Keratinocyte (primary cell): ENCODE results near the gene THTPA. TPM values are rescaled to one million over a fixed set of nuclear protein-coding genes. Genes with fewer than 3 reads are reported as not detected.

Source experiments
- DNase-seq: peaks from one replicate; pipeline ENCODE4 v3.0.0-alpha.2; 2011; ENCODE audit warnings: low read depth, missing footprints, low spot score
- FAIRE-seq: peaks from 2 replicates; lab custom pipeline; 2011; peaks lifted over from hg19 to GRCh38; lab: Jason Lieb, UNC
- H2AFZ ChIP-seq: 2 replicates; pipeline ENCODE4 v1.6.0; 2012; ENCODE audit warnings: low read length, control low read depth, inconsistent platforms; ENCODE audit not compliant: control insufficient read depth
- H3K27ac ChIP-seq: 2 replicates; pipeline ENCODE4 v1.5.1; 2011; ENCODE audit warnings: low read length; ENCODE audit not compliant: control insufficient read depth, insufficient read depth
- H3K27me3 ChIP-seq: 3 replicates; pipeline ENCODE4 v1.6.0; 2011; ENCODE audit warnings: low read length; ENCODE audit not compliant: control insufficient read depth, insufficient read depth; ENCODE audit errors: extremely low read depth
- H3K36me3 ChIP-seq, 2 experiments: 2 replicates in 1 of 2; 3 replicates in 1 of 2; pipeline ENCODE4 v1.5.1; 2011; ENCODE audit warnings: low read length in 2 of 2, mild to moderate bottlenecking in 1 of 2; ENCODE audit not compliant: control insufficient read depth in 2 of 2, insufficient read depth in 2 of 2; ENCODE audit errors: extremely low read depth in 1 of 2
- H3K4me1 ChIP-seq: 3 replicates; pipeline ENCODE4 v1.5.1; 2011; ENCODE audit warnings: low read length; ENCODE audit not compliant: control insufficient read depth, insufficient read depth; ENCODE audit errors: extremely low read depth
- H3K4me2 ChIP-seq: 3 replicates; pipeline ENCODE4 v1.6.0; 2011; ENCODE audit warnings: low read depth, low read length; ENCODE audit not compliant: control insufficient read depth, insufficient read depth; ENCODE audit errors: extremely low read depth
- H3K4me3 ChIP-seq, 3 experiments: fragments of 200-600 bp in 1 of 3; sonication (generic) in 1 of 3; 2 replicates in 2 of 3; 3 replicates in 1 of 3; pipeline ENCODE4 v1.5.1; 2011 to 2016; ENCODE audit warnings: low read length in 3 of 3, mild to moderate bottlenecking in 3 of 3, control low read depth in 2 of 3, inconsistent platforms in 1 of 3, low read depth in 1 of 3, mixed read lengths in 1 of 3, mixed run types in 1 of 3, moderate library complexity in 1 of 3; ENCODE audit not compliant: control insufficient read depth in 2 of 3, insufficient read depth in 2 of 3; ENCODE audit errors: extremely low read depth in 1 of 3
- H3K79me2 ChIP-seq: 2 replicates; pipeline ENCODE4 v1.6.0; 2012; ENCODE audit warnings: low read length; ENCODE audit not compliant: control insufficient read depth, insufficient read depth
- H3K9ac ChIP-seq: 3 replicates; pipeline ENCODE4 v1.6.0; 2011; ENCODE audit warnings: low read length; ENCODE audit not compliant: control insufficient read depth, insufficient read depth; ENCODE audit errors: extremely low read depth
- H3K9me1 ChIP-seq: 3 replicates; pipeline ENCODE4 v1.6.0; 2011; ENCODE audit warnings: low read length; ENCODE audit not compliant: control insufficient read depth, insufficient read depth; ENCODE audit errors: extremely low read depth
- H3K9me3 ChIP-seq: 2 replicates; pipeline ENCODE4 v1.5.1; 2012; ENCODE audit warnings: low read depth, low read length; ENCODE audit not compliant: control insufficient read depth
- H4K20me1 ChIP-seq: 3 replicates; pipeline ENCODE4 v1.6.0; 2011; ENCODE audit warnings: low read length; ENCODE audit not compliant: control insufficient read depth, insufficient read depth; ENCODE audit errors: extremely low read depth
- EZH2 ChIP-seq: IDR thresholded peaks from one replicate; pipeline ENCODE4 v1.6.1; 2012; ENCODE audit warnings: inconsistent platforms, mild to moderate bottlenecking, low read length, moderate library complexity
- dilution Hi-C: fragments of 300-500 bp; cut with MboI; formaldehyde crosslinking; loops from one replicate; pipeline ENCODE4 v1.7.0; 2020; ENCODE audit warnings: low sequenced_read_pairs; ENCODE audit not compliant: extremely low pct_ligation_motif_present
- polyA plus RNA-seq, 5 experiments: library from polyadenylated mRNA; depleted of rRNA in 3 of 5; stranded (reverse) in 3 of 5; stranded (forward) in 1 of 5; unstranded in 1 of 5; fragments of >200 nt; gene quantifications; 1 replicate in 1 of 5; 2 replicates in 3 of 5; 3 replicates in 1 of 5; pipeline versions ENCODE4 v1.2.1 to v1.2.3, GENCODE V29; 2011 to 2012; ENCODE audit warnings: missing spikeins in 2 of 5, low read depth in 1 of 5, low replicate concordance in 1 of 5
- TF ChIP-seq, protein P1 (sequence below), 3 experiments: IDR thresholded peaks in 1 of 3; conservative IDR thresholded peaks in 1 of 3; optimal IDR thresholded peaks in 1 of 3; 2 replicates in 2 of 3; 3 replicates in 1 of 3; pipeline versions ENCODE3 to v1.5.1; 2011; ENCODE audit warnings: low read length in 3 of 3, mild to moderate bottlenecking in 3 of 3, moderate library complexity in 2 of 3, control low read depth in 1 of 3, inconsistent platforms in 1 of 3; ENCODE audit not compliant: insufficient read depth in 2 of 3; ENCODE audit errors: extremely low read depth in 1 of 3

THTPA gene
- polyA plus RNA-seq, 1 donor (not counting 4 experiments of a cell fraction or from before 2014, with no cell fraction given) = 3.2 TPM

DNA sequence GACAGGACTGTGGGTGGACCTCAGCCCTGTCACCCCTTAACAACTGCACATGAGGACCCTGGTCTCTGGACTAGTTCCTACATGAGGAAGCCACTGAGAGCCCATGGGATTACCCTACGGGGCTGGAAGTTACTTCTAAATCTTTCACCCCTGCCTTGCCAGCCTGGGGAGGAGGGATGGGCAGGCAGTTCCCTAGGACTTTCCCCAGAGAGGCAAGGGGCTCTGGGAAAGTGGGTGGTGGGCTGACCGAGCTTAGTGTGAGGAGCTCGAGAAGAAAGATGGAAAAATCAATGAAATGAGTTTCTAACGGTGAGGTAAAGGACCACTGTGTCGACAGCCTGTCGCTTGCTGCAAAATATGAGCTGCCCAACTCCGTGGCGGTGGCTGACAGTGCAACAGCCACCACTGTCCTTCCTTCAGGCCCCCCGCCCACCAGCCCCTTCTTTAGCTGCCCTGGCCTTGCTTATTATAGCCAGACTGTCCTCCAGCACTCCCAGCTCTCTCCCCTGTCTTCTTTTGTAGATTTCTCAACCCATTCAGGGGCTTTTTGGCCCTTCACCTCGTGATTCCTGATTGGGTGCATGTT, 9.5 kb upstream of the THTPA start:
- TF ChIP-seq, protein P1, sequence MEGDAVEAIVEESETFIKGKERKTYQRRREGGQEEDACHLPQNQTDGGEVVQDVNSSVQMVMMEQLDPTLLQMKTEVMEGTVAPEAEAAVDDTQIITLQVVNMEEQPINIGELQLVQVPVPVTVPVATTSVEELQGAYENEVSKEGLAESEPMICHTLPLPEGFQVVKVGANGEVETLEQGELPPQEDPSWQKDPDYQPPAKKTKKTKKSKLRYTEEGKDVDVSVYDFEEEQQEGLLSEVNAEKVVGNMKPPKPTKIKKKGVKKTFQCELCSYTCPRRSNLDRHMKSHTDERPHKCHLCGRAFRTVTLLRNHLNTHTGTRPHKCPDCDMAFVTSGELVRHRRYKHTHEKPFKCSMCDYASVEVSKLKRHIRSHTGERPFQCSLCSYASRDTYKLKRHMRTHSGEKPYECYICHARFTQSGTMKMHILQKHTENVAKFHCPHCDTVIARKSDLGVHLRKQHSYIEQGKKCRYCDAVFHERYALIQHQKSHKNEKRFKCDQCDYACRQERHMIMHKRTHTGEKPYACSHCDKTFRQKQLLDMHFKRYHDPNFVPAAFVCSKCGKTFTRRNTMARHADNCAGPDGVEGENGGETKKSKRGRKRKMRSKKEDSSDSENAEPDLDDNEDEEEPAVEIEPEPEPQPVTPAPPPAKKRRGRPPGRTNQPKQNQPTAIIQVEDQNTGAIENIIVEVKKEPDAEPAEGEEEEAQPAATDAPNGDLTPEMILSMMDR (optimal IDR thresholded peaks at IDR 0.05 in 1 of 3, IDR thresholded peaks at IDR 0.05 in 1 of 3, conservative IDR thresholded peaks at IDR 0.05 in 1 of 3; ENCODE audit: extremely low read depth in 1 of 3, insufficient read depth in 2 of 3, low read length in 3 of 3) = no peak
- no peak for TF ChIP-seq EZH2
- no peaks in the 10 kb centered on the region for H3K36me3 ChIP-seq
- DNase-seq = no peak
- H3K4me3 ChIP-seq = no peak overlapping the region
- peaks cover 15% of the 10 kb centered on the region for H3K27me3 ChIP-seq
- H4K20me1 ChIP-seq = no peaks in the 10 kb centered on the region
- no peak overlapping the region for H3K27ac ChIP-seq
- H3K9me1 ChIP-seq = no peaks in the 10 kb centered on the region
- no peak overlapping the region for H2AFZ ChIP-seq
- no peaks in the 10 kb centered on the region for H3K4me1 ChIP-seq
- H3K9ac ChIP-seq = no peak overlapping the region
- H3K79me2 ChIP-seq = no peaks in the 10 kb centered on the region
- FAIRE-seq = no peak
- H3K9me3 ChIP-seq = no peaks in the 10 kb centered on the region
- no peak overlapping the region for H3K4me2 ChIP-seq
- dilution Hi-C loops = no loop called here

DNA sequence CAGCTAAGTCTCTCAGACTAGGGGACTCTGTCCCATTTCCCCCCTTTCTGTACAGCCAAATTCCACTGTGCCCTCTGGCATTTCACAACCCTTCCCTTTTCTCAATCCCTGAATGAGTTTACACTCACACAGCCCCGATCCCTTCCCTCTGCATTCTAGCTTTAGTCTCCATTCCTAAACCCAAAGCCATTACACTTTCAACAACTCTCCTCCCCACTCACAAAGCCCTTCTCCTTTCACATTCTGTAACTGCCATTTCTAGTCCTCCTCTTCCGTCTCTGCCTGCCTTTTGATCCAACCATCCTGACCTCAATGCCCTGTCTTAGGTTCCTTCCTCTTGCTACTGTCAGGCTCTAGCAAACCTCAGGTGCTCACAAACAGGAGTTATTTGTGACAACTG, 8.1 kb upstream of the THTPA start:
- dilution Hi-C loops = no loop called here
- no peak for FAIRE-seq

More for the DNA sequence above, 8.1 kb upstream of the THTPA start:
- Histone ChIP-seq H3K4me2 (no peak overlapping the region), H3K4me3 (no peak overlapping the region), H3K79me2 (no peaks in the 10 kb centered on the region), H2AFZ (no peak overlapping the region), H3K9ac (no peak overlapping the region), H4K20me1 (no peaks in the 10 kb centered on the region), H3K27me3 (peaks cover 15% of the 10 kb centered on the region), H3K27ac (no peak overlapping the region), H3K9me1 (no peaks in the 10 kb centered on the region), H3K9me3 (no peaks in the 10 kb centered on the region), H3K4me1 (peaks cover 3% of the 10 kb centered on the region), H3K36me3 (no peaks in the 10 kb centered on the region)
- DNase-seq = no peak
- TF ChIP-seq EZH2 = no peak
- TF ChIP-seq, protein P1 (optimal IDR thresholded peaks at IDR 0.05 in 1 of 3, IDR thresholded peaks at IDR 0.05 in 1 of 3, conservative IDR thresholded peaks at IDR 0.05 in 1 of 3; ENCODE audit: extremely low read depth in 1 of 3, insufficient read depth in 2 of 3, low read length in 3 of 3) = no peak
